GM12873 (cell line): Measurements from ENCODE around the gene FSTL5.

Source experiments
- TF ChIP-seq, protein P1 (sequence below): IDR thresholded peaks from 2 replicates; pipeline ENCODE4 v1.5.1; 2012; ENCODE audit warnings: low read depth, mild to moderate bottlenecking, moderate library complexity, low read length, control low read depth; ENCODE audit not compliant: insufficient read depth; ENCODE audit errors: missing control alignments

Gene FSTL5

DNA sequence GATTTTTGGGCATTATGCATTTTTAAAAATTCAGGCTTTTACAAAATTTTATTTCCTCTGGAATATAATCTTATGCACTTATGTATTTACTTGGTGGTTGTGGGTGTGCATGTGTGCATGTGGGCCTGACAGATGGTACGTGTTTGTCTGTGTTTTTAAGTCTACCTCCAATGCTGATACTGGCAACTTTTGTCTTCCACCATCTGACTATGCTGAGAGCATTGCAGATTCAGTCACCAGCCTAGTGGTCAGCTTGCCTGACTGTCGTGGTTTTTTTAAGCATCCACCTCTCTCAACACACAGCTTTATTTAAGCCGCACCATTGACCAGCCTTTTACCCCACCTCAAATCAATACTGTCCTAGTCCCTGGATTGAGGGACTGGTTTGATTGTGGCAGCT is 37.1 kb downstream of the FSTL5 start:
- TF ChIP-seq, protein P1, sequence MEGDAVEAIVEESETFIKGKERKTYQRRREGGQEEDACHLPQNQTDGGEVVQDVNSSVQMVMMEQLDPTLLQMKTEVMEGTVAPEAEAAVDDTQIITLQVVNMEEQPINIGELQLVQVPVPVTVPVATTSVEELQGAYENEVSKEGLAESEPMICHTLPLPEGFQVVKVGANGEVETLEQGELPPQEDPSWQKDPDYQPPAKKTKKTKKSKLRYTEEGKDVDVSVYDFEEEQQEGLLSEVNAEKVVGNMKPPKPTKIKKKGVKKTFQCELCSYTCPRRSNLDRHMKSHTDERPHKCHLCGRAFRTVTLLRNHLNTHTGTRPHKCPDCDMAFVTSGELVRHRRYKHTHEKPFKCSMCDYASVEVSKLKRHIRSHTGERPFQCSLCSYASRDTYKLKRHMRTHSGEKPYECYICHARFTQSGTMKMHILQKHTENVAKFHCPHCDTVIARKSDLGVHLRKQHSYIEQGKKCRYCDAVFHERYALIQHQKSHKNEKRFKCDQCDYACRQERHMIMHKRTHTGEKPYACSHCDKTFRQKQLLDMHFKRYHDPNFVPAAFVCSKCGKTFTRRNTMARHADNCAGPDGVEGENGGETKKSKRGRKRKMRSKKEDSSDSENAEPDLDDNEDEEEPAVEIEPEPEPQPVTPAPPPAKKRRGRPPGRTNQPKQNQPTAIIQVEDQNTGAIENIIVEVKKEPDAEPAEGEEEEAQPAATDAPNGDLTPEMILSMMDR = no peak

DNA sequence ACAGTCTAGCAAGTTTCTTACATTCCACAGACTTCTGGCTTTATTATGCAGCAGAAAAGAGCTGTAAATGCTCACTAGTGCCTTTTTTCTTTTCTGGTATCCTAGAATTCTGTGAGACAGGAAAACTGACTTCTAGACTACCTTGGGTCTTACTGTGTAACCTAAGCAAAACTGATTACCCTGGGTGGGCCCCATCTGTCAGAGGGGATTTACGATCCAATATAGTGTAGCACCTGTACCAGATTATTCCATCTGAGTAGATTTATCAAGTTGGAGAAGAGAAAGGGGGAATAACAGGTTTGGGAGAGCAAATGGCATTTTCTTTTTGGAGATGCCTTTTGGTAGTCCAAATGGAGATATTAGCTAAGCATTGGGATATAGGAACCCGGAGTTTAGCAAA is 46.7 kb downstream of the FSTL5 start:
- TF ChIP-seq, protein P1 = no peak

DNA sequence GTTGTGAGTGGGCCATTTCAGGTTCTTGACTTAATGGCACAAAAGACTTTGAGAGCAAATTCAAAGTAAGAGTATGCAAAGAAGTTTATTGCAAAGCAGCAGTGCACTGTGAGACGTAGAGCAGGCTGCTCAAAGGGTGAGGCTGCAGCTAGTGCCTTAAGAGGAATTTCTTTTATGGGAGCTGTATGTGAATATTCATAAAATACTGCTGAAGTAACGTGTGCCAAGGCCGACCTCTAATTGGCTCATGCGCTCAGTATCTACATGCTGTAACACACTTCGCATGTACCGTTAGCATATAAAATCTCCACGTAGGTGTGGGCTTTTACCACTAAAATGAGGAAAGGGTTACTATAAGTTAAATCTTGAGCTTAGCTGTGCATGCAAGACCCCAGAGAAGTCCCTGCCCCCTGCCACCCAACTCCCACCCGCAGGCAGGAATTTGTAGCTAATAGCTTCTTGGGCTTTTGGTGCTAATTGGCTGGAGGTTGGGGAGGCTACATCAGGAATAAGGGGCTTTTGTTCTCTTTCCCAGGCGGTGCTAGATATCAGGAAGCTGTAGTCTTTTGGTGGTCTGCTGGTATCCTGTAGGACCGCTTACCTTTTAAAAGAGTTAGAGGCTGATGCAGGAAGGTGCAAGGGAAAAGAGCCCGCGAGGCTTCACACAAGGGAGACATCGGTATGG is 47.6 kb downstream of the FSTL5 start:
- TF ChIP-seq, protein P1 = no peak

DNA sequence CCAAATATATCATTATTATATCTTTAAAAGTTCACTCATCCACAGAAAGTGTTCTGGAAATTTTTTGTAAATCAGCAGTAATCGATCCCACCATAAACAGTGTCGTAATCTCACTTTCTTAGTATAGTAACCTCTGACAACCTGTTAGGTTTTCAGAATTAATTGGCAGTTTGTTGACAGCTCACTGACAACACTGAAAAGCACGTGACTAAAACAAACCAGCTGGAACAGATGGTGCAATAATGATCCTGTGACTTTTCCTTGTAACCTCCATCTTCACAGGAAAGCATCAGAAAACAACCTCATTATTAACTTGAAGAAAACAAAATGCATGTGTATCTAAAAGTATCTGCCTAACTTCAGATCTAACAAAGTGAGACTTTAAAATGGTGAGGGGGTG is 48.5 kb downstream of the FSTL5 start:
- TF ChIP-seq, protein P1 = no peak

DNA sequence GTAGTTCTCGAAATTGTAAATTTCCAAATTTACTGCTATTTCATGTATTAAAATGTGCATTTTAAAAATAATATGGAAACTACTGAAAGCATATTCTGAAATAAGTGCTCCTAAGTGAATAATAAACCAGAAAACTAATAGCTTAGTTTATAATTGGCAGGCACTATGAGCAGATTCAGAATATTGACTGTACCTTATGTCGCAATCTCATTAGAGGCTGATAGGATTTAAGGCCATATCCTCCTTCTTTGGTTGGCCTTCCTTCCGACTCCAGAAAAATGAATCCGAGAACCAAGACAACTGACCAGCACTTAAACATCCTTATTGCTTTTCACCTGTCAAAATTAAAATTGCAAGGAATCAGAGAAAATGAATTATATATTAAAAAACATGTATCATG is 52.7 kb downstream of the FSTL5 start:
- TF ChIP-seq, protein P1 = no peak

DNA sequence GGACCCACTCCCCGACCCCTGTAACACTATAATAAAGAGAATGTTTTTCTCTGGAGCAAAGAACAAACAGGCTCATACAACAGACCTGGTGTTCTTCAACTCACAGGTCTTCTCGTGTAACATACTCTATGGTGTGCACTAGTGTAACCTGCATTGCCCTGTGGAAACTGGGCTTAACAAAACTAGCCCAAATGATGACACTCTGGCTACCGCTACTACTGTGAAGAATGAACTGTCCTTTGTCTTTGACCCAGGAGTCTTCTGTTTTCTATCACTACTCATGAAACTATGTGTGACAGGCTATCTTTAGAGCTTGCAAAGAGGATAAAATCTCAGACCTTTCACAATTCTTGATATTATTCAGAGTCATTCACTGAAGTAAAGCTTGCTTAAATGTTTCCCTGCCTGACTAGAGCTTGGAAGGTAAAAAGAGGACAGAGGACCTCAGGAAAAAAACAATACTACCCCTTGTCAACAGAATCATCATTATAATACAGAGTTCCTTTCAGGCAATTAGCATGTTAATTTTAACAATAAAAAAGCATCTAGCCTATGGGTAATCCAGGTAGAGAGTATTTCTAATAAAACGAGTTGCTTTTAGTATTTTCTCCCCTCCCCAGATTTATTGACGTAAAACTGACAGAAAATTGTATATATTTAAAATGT is 59.2 kb downstream of the FSTL5 start:
- TF ChIP-seq, protein P1 = no peak

DNA sequence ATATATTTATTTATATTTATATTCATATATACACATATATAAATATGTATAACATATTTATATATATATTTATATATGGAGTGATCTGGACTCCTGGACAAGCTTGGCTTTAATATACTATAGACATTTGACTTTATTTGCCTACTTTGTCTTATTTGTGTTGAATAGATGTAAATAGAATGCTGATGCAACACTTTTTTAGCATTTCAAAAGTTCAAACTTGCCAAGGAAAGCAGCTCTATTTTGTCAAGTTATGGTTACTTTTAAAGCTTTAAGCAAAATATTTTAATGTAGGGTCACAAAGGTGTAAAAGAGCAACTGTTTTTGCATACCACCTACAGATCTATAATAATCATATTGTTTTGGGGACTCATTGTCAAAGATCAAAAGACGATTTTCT is 61.1 kb downstream of the FSTL5 start:
- TF ChIP-seq, protein P1 = no peak
